ENCODE results near the gene CCER1.

Gene CCER1

GRCh38 chr12:90920222-90920621, 34.8 kb downstream of the CCER1 start:
- DNase-seq (ENCODE audit: low read depth): no peak

- DNase-seq (ENCODE audit: low read depth): no peak
Measured at GRCh38 chr12:90917431-90917830, 37.5 kb downstream of the CCER1 start.

GRCh38 chr12:90916516-90916915, 38.5 kb downstream of the CCER1 start:
- no peak for DNase-seq (ENCODE audit: low read depth)

- DNase-seq (ENCODE audit: low read depth): no peak
Measured at GRCh38 chr12:90915353-90915752, 39.6 kb downstream of the CCER1 start.

GRCh38 chr12:90910958-90911357, 44.0 kb downstream of the CCER1 start:
- no peak for DNase-seq (ENCODE audit: low read depth)

- peak; percentile 73 for DNase-seq (ENCODE audit: low read depth)
Measured at GRCh38 chr12:90909069-90909770, 45.8 kb downstream of the CCER1 start.

GRCh38 chr12:90908465-90908864, 46.5 kb downstream of the CCER1 start:
- DNase-seq (ENCODE audit: low read depth): peak; percentile 73

GRCh38 chr12:90905691-90906370, 49.1 kb downstream of the CCER1 start:
- peak; percentile 26 for DNase-seq (ENCODE audit: low read depth)

GRCh38 chr12:90902596-90902995, 52.4 kb downstream of the CCER1 start:
- DNase-seq (ENCODE audit: low read depth): no peak

All from ELR (cell line).